Measurements from ENCODE around the gene MORF4L1.

- TF ChIP-seq, protein P1, sequence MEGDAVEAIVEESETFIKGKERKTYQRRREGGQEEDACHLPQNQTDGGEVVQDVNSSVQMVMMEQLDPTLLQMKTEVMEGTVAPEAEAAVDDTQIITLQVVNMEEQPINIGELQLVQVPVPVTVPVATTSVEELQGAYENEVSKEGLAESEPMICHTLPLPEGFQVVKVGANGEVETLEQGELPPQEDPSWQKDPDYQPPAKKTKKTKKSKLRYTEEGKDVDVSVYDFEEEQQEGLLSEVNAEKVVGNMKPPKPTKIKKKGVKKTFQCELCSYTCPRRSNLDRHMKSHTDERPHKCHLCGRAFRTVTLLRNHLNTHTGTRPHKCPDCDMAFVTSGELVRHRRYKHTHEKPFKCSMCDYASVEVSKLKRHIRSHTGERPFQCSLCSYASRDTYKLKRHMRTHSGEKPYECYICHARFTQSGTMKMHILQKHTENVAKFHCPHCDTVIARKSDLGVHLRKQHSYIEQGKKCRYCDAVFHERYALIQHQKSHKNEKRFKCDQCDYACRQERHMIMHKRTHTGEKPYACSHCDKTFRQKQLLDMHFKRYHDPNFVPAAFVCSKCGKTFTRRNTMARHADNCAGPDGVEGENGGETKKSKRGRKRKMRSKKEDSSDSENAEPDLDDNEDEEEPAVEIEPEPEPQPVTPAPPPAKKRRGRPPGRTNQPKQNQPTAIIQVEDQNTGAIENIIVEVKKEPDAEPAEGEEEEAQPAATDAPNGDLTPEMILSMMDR (IDR thresholded peaks at IDR 0.05): no peak
- no peak for TF ChIP-seq POLR2AphosphoS5 (IDR thresholded peaks at IDR 0.05)
- no peak for TF ChIP-seq POLR2A (IDR thresholded peaks at IDR 0.05)
- no peak for TF ChIP-seq EP300 (IDR thresholded peaks at IDR 0.05)
Measured at GRCh38 chr15:78933823-78934654, 61.3 kb downstream of the MORF4L1 start.
